Right lobe of liver (tissue), 4 donors: ENCODE measurements around the gene XRN2.

Experiments
- CTCF ChIP-seq, 4 donors: fragments of 200-600 bp in 3 of 4; fragments of 450-650 bp in 1 of 4; IDR thresholded peaks; one replicate each; pipeline versions ENCODE4 v1.5.1 to v1.8.0; 2016 to 2022; ENCODE audit warnings: antibody characterized with exemption in 4 of 4, mild to moderate bottlenecking in 2 of 4
- POLR2A ChIP-seq: fragments of 450-650 bp; IDR thresholded peaks from one replicate; pipeline ENCODE4 v1.6.1; 2017; ENCODE audit warnings: antibody characterized with exemption, mild to moderate bottlenecking
- donor health status: DM: no; HTN: no; CAD: no.
- donor health status: DM: no; HTN: no; CAD: no.
- donor health status: DM: no; HTN: yes; CAD: no.

DNA sequence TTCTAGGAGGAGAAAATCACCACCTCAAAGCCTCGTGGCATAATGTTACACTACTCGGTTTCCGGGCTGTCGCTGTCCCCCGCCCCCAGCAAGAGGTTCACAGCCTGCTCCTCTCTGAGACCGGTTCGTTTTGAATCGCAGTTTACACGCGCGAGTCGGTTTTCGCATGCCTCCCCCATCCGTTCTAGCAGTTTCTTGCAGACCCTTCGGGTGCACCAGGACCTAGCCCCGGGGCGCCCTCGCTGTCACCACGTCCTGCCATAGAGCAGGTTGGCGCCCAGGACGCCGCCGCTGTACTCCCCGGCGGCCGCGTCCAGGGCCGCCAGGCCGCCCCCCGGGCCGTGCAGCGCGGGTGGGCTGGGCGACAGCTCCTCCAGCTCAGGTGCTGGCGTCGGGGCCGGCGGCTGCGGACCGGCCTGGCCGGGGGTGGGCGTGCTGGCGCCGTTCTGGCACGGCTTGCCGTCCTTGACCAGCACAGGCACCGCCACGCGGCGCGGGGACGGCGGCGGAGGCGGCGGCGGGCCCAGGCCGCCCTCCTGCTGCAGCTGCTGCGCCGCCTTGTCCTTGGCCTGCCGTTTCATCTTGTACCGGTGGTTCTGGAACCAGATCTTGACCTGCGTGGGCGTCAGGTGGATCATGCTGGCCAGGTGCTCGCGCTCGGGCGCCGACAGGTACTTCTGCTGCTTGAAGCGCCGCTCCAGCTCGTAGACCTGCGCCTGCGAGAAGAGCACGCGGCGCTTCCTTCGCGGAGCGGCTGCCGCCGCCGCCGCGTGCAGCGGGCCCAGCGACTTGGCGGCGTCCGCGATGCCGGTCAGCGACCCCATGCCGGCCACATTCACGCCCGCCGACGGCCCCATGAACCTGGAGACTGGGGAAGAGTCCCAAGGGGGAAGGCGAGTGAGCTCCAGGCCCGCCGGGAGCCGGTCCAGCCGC, 92.8 kb downstream of the XRN2 start:
- TF ChIP-seq CTCF (IDR thresholded peaks at IDR 0.05), result no peak
- TF ChIP-seq POLR2A, result no peak
